Type B pancreatic cell (in vitro differentiated cells): ENCODE results near the gene BANP. TPM values are rescaled to one million over a fixed set of nuclear protein-coding genes. Genes with fewer than 3 reads are reported as not detected.
"Not testable (repeated sequence)": the region's sequence is repeated elsewhere in the genome, so short reads cannot be mapped to it uniquely, and the experiment has no call there.

Experiments
- DNase-seq: peaks from one replicate; pipeline ENCODE4 v3.0.0; 2021; ENCODE audit warnings: mixed read lengths; ENCODE audit not compliant: unreplicated experiment; ENCODE audit errors: extremely low spot score
- H3K27ac Mint-ChIP-seq: 2 replicates; pipeline ENCODE4 v1.8.0; 2021; ENCODE audit warnings: mild to moderate bottlenecking, mixed read lengths
- H3K27me3 Mint-ChIP-seq: 2 replicates; pipeline ENCODE4 v1.8.0; 2021; ENCODE audit warnings: mixed read lengths
- H3K36me3 Mint-ChIP-seq: 2 replicates; pipeline ENCODE4 v1.8.0; 2021; ENCODE audit warnings: mixed read lengths
- H3K4me1 Mint-ChIP-seq: one replicate; pipeline ENCODE4 v1.8.0; 2021; ENCODE audit warnings: mixed read lengths; ENCODE audit not compliant: unreplicated experiment
- H3K4me3 Mint-ChIP-seq: 2 replicates; pipeline ENCODE4 v1.8.0; 2021; ENCODE audit warnings: mild to moderate bottlenecking, mixed read lengths
- H3K9me3 Mint-ChIP-seq: 2 replicates; pipeline ENCODE4 v1.8.0; 2021; ENCODE audit warnings: mixed read lengths
- CTCF ChIP-seq: fragments of 200-600 bp; sonication (generic); conservative IDR thresholded peaks from 2 replicates; pipeline ENCODE4 v1.5.0; 2021; ENCODE audit warnings: antibody characterized with exemption, mild to moderate bottlenecking
- long read RNA-seq: library from polyadenylated mRNA; unstranded; transcript quantifications from one replicate; pipeline ENCODE4 v2.0.0, GENCODE V29; 2020
- total RNA-seq: library from RNA; stranded (reverse); gene quantifications from 2 replicates; pipeline ENCODE4 v1.2.1, GENCODE V29; 2021; ENCODE audit warnings: low replicate concordance

Gene BANP
- 28.3 and 36.9 TPM in 2 replicates for total RNA-seq
- long read RNA-seq, partial matches to known transcripts, result 6 of 46 reads
- long read RNA-seq, other reads (novel, unspliced or antisense), result 35 of 46 reads

- peak; percentile 74 for TF ChIP-seq CTCF
Observed at GRCh38 chr16:87950765-87951551, at the start of gene BANP. Gene BANP, plus strand, starts transcription at chr16:87951434. Its CDS starts 23,682 bp downstream, at chr16:87975116.

GRCh38 chr16:87904963-87905362 is 46.3 kb upstream of the BANP start:
- not testable (repeated sequence) for H3K9me3 Mint-ChIP-seq, H3K27me3 Mint-ChIP-seq, H3K4me1 Mint-ChIP-seq, H3K27ac Mint-ChIP-seq, H3K36me3 Mint-ChIP-seq, H3K4me3 Mint-ChIP-seq, DNase-seq

More at GRCh38 chr16:87950765-87951551, at the start of gene BANP:
- Mint-ChIP-seq H3K4me1 (peaks cover 45% of the 10 kb centered on the region), H3K4me3 (peak within 1 kb of the TSS; percentile 100), H3K9me3 (no peaks in the 10 kb centered on the region), H3K36me3 (peaks cover 14% of the 10 kb centered on the region), H3K27me3 (no peaks in the 10 kb centered on the region), H3K27ac (peak within 1 kb of the TSS; percentile 99)
- peak; percentile 96 for DNase-seq

- H3K9me3 Mint-ChIP-seq, H3K4me1 Mint-ChIP-seq, H3K36me3 Mint-ChIP-seq, DNase-seq, H3K4me3 Mint-ChIP-seq, H3K27ac Mint-ChIP-seq, H3K27me3 Mint-ChIP-seq: not testable (repeated sequence)
Observed at GRCh38 chr16:87905521-87905920, 45.7 kb upstream of the BANP start.

GRCh38 chr16:87908101-87908500 is 43.1 kb upstream of the BANP start:
- H3K4me3 Mint-ChIP-seq, DNase-seq, H3K36me3 Mint-ChIP-seq, H3K4me1 Mint-ChIP-seq, H3K9me3 Mint-ChIP-seq, H3K27ac Mint-ChIP-seq: not testable (repeated sequence)
- peaks cover 12% of the 10 kb centered on the region for H3K27me3 Mint-ChIP-seq

- H3K36me3 Mint-ChIP-seq, H3K9me3 Mint-ChIP-seq, H3K4me1 Mint-ChIP-seq, H3K4me3 Mint-ChIP-seq: not testable (repeated sequence)
- Mint-ChIP-seq H3K27ac (peak overlapping the region; percentile 55), H3K27me3 (peaks cover 12% of the 10 kb centered on the region)
- peak; percentile 88 for DNase-seq
- peak; percentile 94 for TF ChIP-seq CTCF
Observed at GRCh38 chr16:87909203-87909935, 41.9 kb upstream of the BANP start.

GRCh38 chr16:87911106-87911763 is 40.0 kb upstream of the BANP start:
- H3K27ac Mint-ChIP-seq, result peak overlapping the region; percentile 31
- not testable (repeated sequence) for H3K36me3 Mint-ChIP-seq, H3K4me3 Mint-ChIP-seq, H3K4me1 Mint-ChIP-seq, DNase-seq, H3K9me3 Mint-ChIP-seq
- peaks cover 12% of the 10 kb centered on the region for H3K27me3 Mint-ChIP-seq

GRCh38 chr16:87912691-87913090 is 38.5 kb upstream of the BANP start:
- H3K4me3 Mint-ChIP-seq, H3K36me3 Mint-ChIP-seq, H3K9me3 Mint-ChIP-seq, H3K27ac Mint-ChIP-seq, DNase-seq, H3K4me1 Mint-ChIP-seq, H3K27me3 Mint-ChIP-seq: not testable (repeated sequence)

GRCh38 chr16:87914021-87914725 is 37.1 kb upstream of the BANP start:
- DNase-seq, result not testable (repeated sequence)

More at GRCh38 chr16:87914021-87914725, 37.1 kb upstream of the BANP start:
- not testable (repeated sequence) for H3K27ac Mint-ChIP-seq, H3K9me3 Mint-ChIP-seq, H3K36me3 Mint-ChIP-seq, H3K4me1 Mint-ChIP-seq, H3K4me3 Mint-ChIP-seq
- peaks cover 13% of the 10 kb centered on the region for H3K27me3 Mint-ChIP-seq
